ENCODE data around the gene PRLR. TPM values are rescaled to one million over a fixed set of nuclear protein-coding genes. Genes with fewer than 3 reads are reported as not detected.

PRLR gene
- total RNA-seq, 2 experiments from 2014 or later, result not detected

DNA sequence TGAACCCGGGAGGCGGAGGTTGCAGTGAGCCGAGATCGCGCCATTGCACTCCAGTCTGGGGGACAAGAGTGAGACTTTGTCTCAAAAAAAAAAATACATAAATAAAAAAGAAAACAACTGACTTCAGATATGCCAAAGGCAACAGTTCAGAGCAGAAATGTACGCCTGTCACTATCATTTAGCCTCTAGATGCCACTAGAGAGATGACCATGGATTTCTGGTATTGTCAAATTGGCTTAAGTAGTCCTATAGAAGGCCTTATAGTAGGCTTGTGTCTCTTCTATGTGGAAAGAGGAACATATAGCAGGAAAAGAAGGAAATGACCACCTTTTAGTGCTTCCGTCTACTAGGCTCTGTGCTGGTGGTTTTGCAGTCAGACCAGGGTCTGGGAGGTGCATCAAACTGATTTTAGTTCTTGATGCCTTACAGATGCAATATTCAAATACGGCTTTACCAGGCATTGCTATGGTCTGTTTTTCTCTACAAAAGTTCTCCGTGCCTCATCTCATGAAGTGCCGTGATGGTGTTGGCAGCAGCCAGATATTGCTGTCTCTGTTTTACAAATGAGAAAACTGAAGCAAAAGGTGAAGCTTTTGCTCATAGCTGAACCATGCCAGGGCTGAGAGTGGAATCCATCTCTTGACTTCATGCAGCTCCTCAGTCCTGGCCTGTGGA, 199.7 kb downstream of the PRLR start:
- Mint-ChIP-seq H3K4me1 (ENCODE audit: low read depth) (no peaks in the 10 kb centered on the region), H3K9me3 (ENCODE audit: insufficient read depth) (no peaks in the 10 kb centered on the region), H3K27ac (no peak overlapping the region), H3K4me3 (no peak overlapping the region), H3K36me3 (ENCODE audit: low read depth) (no peaks in the 10 kb centered on the region), H3K27me3 (ENCODE audit: low read depth) (peaks cover 6% of the 10 kb centered on the region)
- CTCF ChIA-PET, result interaction anchor here (1.1 to 1.2 kb wide), 2 partner anchors 11 to 80 kb away, joined by 3 read pairs; no protein-coding TSS in a partner anchor
- POLR2A ChIA-PET, result no interaction called here
- ATAC-seq (no peak), DNase-seq (no peak)

DNA sequence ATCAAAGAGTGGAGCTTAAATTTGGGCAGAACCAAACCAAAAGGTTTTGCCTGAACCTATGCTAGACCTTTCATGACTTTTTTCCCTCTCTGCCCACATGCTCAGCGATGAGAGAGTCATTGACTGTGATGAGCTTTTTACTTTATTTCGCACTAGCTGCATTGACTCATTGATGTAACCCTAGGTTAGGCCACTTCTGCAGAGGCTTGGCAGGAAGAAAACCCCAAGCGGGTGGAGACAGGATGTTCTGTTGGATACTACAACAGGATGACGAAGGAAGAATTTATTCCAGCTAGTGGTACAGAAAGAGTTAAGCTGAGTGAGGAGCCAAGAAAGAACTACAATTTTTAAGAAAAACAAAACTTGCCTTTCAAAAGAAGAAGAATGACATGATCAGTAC, 201.0 kb downstream of the PRLR start:
- Mint-ChIP-seq H3K27me3 (ENCODE audit: low read depth) (peaks cover 5% of the 10 kb centered on the region), H3K4me1 (ENCODE audit: low read depth) (no peaks in the 10 kb centered on the region), H3K9me3 (ENCODE audit: insufficient read depth) (no peaks in the 10 kb centered on the region), H3K4me3 (no peak overlapping the region), H3K36me3 (ENCODE audit: low read depth) (no peaks in the 10 kb centered on the region), H3K27ac (no peak overlapping the region)
- no peak for DNase-seq
- ATAC-seq, result no peak
- ChIA-PET POLR2A (no interaction called here), CTCF (no interaction called here)

DNA sequence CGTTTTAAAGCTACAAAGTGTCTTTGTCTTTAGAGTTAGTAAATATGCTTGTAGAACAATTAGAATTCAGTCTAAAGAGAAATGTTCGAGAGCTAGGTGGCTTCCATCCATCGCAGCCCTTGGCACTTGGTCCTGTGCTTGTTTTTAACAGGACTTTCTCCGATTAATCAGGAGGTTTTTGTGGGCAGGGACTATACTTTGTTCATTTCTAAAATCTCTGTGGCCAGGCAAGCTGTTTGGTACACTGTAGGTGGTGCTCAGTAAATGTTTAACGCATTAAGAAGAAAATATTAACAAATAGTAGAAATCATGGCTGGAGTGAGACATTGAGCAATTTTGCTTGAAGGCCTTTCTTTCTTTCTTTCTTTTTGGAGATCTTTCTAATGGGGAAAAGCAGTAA, 203.3 kb downstream of the PRLR start:
- H3K27me3 Mint-ChIP-seq (ENCODE audit: low read depth), result peaks cover 5% of the 10 kb centered on the region
- CTCF ChIA-PET, result no interaction called here
- no peaks in the 10 kb centered on the region for H3K36me3 Mint-ChIP-seq (ENCODE audit: low read depth)

DNA sequence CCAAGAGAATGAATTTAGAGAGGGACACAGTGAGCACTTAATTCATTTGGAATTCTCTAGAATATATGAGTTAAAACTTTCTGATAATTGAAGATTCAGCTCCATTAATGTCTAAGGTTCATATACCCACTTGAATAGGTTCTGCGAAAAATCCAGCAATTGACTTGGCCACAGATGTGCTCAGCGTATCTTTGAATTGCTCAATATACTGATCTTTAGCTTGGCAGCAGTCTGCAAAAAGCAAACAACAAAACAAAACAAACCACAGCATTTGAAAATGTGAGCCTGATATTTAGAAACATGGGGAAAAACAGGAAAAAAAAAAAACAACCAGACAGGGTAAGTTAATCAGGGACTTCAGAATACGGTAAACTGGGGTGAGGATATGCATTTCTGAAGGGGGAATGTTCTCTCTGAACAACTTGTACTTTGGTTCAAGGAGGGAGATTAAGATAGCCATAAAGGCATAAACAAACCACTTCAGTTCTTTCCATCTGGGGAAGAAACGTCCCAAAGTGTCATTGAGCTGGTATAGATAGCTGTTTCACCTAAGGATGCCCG, 203.9 kb downstream of the PRLR start:
- no peaks in the 10 kb centered on the region for H3K36me3 Mint-ChIP-seq (ENCODE audit: low read depth)
- DNase-seq, result no peak
- ATAC-seq, result no peak
- H3K27ac Mint-ChIP-seq, result no peak overlapping the region
- H3K9me3 Mint-ChIP-seq (ENCODE audit: insufficient read depth), result no peaks in the 10 kb centered on the region
- ChIA-PET POLR2A (no interaction called here), CTCF (no interaction called here)
- peaks cover 5% of the 10 kb centered on the region for H3K27me3 Mint-ChIP-seq (ENCODE audit: low read depth)
- H3K4me3 Mint-ChIP-seq, result no peak overlapping the region
- H3K4me1 Mint-ChIP-seq (ENCODE audit: low read depth), result no peaks in the 10 kb centered on the region

More for the DNA sequence above, 203.3 kb downstream of the PRLR start:
- ATAC-seq, result no peak
- no peak overlapping the region for H3K27ac Mint-ChIP-seq
- DNase-seq, result no peak
- H3K9me3 Mint-ChIP-seq (ENCODE audit: insufficient read depth), result no peaks in the 10 kb centered on the region
- H3K4me3 Mint-ChIP-seq, result no peak overlapping the region
- POLR2A ChIA-PET, result no interaction called here
- H3K4me1 Mint-ChIP-seq (ENCODE audit: low read depth), result no peaks in the 10 kb centered on the region

DNA sequence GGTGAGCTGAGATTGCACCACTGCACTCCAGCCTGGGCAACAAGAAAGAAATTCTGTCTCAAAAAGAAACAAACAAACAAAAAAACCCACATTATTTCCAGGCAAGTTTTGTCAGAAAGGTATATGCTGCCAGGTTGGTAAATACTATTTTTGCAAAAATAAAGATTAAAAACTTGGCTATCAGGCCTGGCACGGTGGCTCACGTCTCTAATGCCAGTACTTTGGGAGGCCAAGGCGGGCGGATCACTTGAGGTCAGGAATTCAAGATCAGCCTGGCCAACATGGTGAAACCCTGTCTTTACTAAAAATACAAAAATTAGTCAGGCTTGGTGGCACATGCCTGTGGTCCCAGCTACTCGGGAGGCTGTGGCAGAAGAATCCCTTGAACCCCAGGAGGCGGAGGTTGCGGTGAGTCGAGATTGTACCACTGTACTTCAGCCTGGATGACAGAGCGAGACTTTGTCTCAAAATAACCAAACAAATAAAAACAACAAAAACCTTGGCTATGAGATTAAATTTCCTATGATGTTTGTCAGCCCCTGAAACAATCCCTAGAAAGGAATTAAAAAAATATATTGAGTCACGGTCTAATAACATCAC, 205.3 kb downstream of the PRLR start:
- Mint-ChIP-seq H3K4me1 (ENCODE audit: low read depth) (no peaks in the 10 kb centered on the region), H3K27me3 (ENCODE audit: low read depth) (peaks cover 5% of the 10 kb centered on the region), H3K27ac (no peak overlapping the region), H3K4me3 (no peak overlapping the region), H3K9me3 (ENCODE audit: insufficient read depth) (no peaks in the 10 kb centered on the region), H3K36me3 (ENCODE audit: low read depth) (no peaks in the 10 kb centered on the region)
- ATAC-seq (no peak), DNase-seq (no peak)
- ChIA-PET POLR2A (no interaction called here), CTCF (no interaction called here)

DNA sequence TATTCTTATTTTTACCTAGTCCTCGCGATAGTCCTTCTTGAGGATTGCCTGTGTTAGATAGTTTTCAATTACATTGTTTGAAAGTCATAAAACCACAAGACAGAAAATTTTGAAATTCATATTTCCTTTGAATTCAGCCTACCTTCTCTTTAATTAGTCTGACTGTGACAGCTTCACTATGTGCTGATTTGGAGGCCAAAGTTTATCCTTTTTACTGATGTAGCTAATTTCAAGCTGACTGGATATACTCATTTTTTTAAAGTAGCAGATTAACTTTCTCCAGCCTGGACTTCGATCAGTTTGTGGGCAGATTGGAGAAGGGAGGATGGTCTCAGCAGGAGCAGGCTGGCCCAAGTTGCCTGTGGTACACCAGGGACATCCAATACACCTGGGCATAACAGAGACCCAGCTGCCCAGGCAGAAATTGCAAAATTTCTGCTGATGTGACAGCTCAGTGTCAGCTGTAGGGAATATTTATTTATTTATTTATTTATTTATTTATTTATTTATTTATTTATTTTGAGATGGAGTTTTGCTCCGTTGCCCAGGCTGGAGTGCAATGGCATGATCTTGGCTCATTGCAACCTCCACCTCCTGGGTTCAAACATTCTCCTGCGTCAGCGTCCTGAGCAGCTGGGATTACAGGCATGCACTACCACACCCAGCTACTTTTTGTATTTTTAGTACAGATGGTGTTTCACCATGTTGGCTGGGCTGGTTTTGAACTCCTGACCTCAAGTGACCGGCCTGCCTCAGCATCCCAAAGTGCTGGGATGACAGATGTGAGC, 206.7 kb downstream of the PRLR start:
- ATAC-seq (no peak), DNase-seq (no peak)
- H3K27me3 Mint-ChIP-seq (ENCODE audit: low read depth), result peaks cover 2% of the 10 kb centered on the region
- H3K4me1 Mint-ChIP-seq (ENCODE audit: low read depth), result no peaks in the 10 kb centered on the region
- ChIA-PET POLR2A (no interaction called here), CTCF (interaction anchor here (1.7 kb wide), 1 partner anchor 20 kb away, joined by 6 read pairs; no protein-coding TSS in a partner anchor)
- H3K9me3 Mint-ChIP-seq (ENCODE audit: insufficient read depth), result no peaks in the 10 kb centered on the region
- H3K36me3 Mint-ChIP-seq (ENCODE audit: low read depth), result no peaks in the 10 kb centered on the region
- no peak overlapping the region for H3K27ac Mint-ChIP-seq
- H3K4me3 Mint-ChIP-seq, result no peak overlapping the region

DNA sequence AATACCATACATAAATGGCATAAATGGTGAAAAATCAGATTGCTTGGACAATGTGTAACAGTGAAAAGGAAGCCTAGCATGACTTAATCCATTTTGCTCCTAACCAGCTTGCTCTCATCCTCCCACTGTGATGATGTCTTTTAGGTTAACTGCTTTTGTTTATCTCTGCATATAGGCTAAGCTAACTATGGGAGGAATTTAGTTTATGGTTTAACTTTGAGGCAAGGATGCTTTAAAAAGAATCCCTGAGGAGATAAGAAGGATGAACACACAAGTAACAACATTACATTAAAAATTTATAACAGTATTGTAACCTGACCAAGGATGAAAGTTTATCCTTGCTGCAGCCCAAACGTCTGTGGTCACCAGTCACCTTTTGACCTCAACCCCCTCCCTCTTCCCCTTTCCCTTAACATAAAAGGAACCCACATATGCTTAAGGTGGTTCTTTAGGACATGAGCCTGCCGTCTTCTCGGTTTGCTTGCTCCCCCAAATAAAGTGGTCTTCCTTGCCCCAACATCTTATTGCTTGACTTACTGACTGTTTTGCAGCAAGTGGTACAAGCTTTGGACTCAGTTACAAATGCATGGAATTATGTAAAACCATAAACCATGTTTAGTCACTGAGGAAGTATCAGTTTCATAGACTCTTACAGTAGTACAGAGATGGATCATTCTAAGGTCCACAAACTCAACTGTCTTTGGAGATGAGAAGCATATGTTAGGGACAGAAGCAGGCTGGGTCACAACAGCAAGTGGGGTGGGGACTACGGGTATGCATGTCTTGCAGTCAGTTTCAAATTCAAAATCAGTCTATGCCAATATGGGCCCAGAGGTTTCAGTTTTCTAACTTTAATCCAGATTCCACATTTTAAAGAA, 213.9 kb downstream of the PRLR start:
- DNase-seq (no peak), ATAC-seq (no peak)
- Mint-ChIP-seq H3K36me3 (ENCODE audit: low read depth) (no peaks in the 10 kb centered on the region), H3K9me3 (ENCODE audit: insufficient read depth) (no peaks in the 10 kb centered on the region), H3K27ac (no peak overlapping the region), H3K4me1 (ENCODE audit: low read depth) (no peaks in the 10 kb centered on the region), H3K27me3 (ENCODE audit: low read depth) (no peaks in the 10 kb centered on the region), H3K4me3 (no peak overlapping the region)
- ChIA-PET CTCF (no interaction called here), POLR2A (no interaction called here)

DNA sequence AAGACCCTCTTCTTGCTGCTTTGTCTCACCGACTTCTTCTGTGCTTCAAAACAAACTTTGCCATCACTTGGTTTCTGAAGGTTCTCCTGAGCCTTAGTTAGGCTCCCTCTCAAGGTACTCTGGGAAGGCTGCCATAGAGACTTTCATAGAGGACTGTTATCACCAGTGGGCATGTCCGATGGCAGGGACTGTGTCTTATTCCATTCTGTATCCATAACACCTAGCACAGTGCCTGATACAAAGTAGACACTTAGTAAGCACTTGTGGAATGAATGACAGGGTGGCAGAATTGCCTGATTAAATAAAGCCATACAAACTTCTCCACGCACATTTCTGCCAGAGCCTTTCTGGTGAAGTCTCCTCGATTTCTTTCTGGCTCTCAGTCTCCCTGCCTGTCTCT, 215.2 kb downstream of the PRLR start:
- no peaks in the 10 kb centered on the region for H3K27me3 Mint-ChIP-seq (ENCODE audit: low read depth)
- no peaks in the 10 kb centered on the region for H3K4me1 Mint-ChIP-seq (ENCODE audit: low read depth)
- no peak overlapping the region for H3K27ac Mint-ChIP-seq
- ChIA-PET CTCF (no interaction called here), POLR2A (no interaction called here)
- ATAC-seq (no peak), DNase-seq (no peak)
- no peaks in the 10 kb centered on the region for H3K9me3 Mint-ChIP-seq (ENCODE audit: insufficient read depth)
- H3K36me3 Mint-ChIP-seq (ENCODE audit: low read depth), result no peaks in the 10 kb centered on the region
- H3K4me3 Mint-ChIP-seq, result no peak overlapping the region

DNA sequence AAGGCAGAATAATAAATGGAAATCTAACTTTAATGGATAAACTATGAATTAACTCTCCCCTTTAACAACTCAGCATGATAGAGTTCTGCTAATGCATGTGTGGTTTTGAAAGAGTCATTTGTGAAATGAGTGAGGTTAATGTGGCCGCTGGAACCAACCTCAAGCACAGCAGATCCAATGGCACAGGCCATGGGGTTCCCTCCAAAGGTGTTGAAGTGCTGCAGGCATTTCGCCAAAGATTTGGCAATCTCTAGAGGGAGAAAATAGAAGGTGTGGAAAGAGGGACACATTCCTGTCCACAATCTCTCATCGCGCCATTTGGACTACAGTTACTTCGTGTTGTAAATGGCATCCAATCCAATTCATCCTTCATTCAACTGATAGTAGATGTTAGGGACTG, 217.5 kb downstream of the PRLR start:
- no peaks in the 10 kb centered on the region for H3K9me3 Mint-ChIP-seq (ENCODE audit: insufficient read depth)
- ChIA-PET CTCF (no interaction called here), POLR2A (no interaction called here)
- peaks cover 3% of the 10 kb centered on the region for H3K27me3 Mint-ChIP-seq (ENCODE audit: low read depth)
- no peaks in the 10 kb centered on the region for H3K36me3 Mint-ChIP-seq (ENCODE audit: low read depth)
- ATAC-seq (no peak), DNase-seq (no peak)
- no peak overlapping the region for H3K4me3 Mint-ChIP-seq
- no peaks in the 10 kb centered on the region for H3K4me1 Mint-ChIP-seq (ENCODE audit: low read depth)
- H3K27ac Mint-ChIP-seq, result no peak overlapping the region

DNA sequence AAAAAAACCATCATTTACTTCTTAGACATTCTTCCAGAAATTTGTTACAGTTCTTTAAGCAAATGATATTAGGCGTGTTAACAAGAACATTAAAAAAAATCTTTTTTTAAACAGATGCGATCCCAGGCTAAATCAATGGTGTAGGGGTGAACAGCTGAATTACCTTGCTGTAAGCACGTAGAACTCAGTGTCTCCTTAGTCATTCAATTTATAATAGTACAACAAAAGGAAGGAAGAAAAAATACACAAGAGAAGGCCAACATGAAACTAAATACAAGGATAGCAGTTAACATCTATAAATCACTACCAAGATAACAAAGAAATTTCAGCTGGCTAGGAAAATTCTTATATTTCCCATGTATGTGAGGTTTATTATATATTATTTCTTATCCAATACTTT, 217.9 kb downstream of the PRLR start:
- ChIA-PET POLR2A (no interaction called here), CTCF (no interaction called here)
- H3K4me1 Mint-ChIP-seq (ENCODE audit: low read depth), result no peaks in the 10 kb centered on the region
- peaks cover 3% of the 10 kb centered on the region for H3K27me3 Mint-ChIP-seq (ENCODE audit: low read depth)
- H3K27ac Mint-ChIP-seq, result no peak overlapping the region
- no peaks in the 10 kb centered on the region for H3K36me3 Mint-ChIP-seq (ENCODE audit: low read depth)
- H3K9me3 Mint-ChIP-seq (ENCODE audit: insufficient read depth), result no peaks in the 10 kb centered on the region
- ATAC-seq, result no peak
- no peak for DNase-seq
- H3K4me3 Mint-ChIP-seq, result no peak overlapping the region

DNA sequence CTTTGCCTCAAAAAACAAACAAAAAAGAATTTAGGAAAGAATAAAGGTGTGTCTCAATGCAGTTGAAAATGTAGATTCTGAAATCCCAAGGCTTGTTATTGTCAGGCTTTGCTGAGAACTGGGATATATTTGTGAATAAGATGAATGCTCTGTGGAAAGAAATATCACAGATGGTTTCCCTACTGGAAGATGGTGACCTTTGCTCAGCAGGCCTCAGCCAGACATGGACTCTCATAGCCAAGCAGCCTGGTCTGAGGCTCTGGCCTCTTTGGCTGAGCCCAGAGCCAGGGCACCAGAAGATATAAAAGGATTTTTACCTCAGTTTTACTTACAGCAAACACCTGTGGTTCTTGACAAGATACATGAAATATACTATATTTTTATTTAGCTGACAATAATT, 219.6 kb downstream of the PRLR start:
- POLR2A ChIA-PET, result no interaction called here
- Mint-ChIP-seq H3K4me3 (no peak overlapping the region), H3K27me3 (ENCODE audit: low read depth) (peaks cover 3% of the 10 kb centered on the region), H3K36me3 (ENCODE audit: low read depth) (no peaks in the 10 kb centered on the region), H3K27ac (no peak overlapping the region), H3K4me1 (ENCODE audit: low read depth) (no peaks in the 10 kb centered on the region), H3K9me3 (ENCODE audit: insufficient read depth) (no peaks in the 10 kb centered on the region)
- no peak for DNase-seq
- CTCF ChIA-PET, result no interaction called here
- no peak for ATAC-seq

DNA sequence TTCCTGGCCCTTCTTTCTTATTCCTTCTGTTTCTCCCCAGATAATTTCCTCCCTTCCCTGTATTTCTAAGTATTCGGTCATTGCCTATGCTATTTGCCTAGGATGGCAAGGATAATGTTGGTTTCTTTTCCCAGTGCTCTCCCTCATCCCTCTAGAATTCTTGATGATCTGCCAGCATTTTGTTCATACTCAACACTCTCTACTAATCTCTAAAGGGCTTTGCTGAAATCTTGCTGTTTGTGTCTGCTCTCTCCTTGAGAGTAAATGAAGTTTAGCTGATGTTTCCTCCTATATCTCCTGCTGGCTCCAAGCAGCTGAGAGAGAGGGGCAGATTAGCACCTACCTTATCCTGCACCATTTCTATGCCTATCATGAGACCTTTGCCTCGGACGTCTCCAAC, 220.6 kb downstream of the PRLR start:
- H3K27ac Mint-ChIP-seq, result no peak overlapping the region
- ChIA-PET POLR2A (no interaction called here), CTCF (no interaction called here)
- H3K36me3 Mint-ChIP-seq (ENCODE audit: low read depth), result no peaks in the 10 kb centered on the region
- no peaks in the 10 kb centered on the region for H3K4me1 Mint-ChIP-seq (ENCODE audit: low read depth)
- H3K4me3 Mint-ChIP-seq, result no peak overlapping the region
- no peaks in the 10 kb centered on the region for H3K9me3 Mint-ChIP-seq (ENCODE audit: insufficient read depth)
- ATAC-seq, result no peak
- no peak for DNase-seq
- H3K27me3 Mint-ChIP-seq (ENCODE audit: low read depth), result peaks cover 6% of the 10 kb centered on the region
